NB4 (cell line): ENCODE results near the gene EHD1.

Source experiments
- CTCF ChIP-seq: IDR thresholded peaks from one replicate; pipeline ENCODE4 v1.5.1; 2012; ENCODE audit warnings: low read depth, low read length
- MYC ChIP-seq: IDR thresholded peaks from 2 replicates; pipeline ENCODE4 v1.6.1; 2011; ENCODE audit warnings: low read depth, low read length
- POLR2A ChIP-seq: IDR thresholded peaks from 2 replicates; pipeline ENCODE4 v1.6.1; 2011; ENCODE audit warnings: mild to moderate bottlenecking; ENCODE audit not compliant: insufficient read length; ENCODE audit errors: extremely low read depth

GRCh38 chr11:64923944-64924909 is 45.8 kb upstream of the EHD1 start, which contains the start of gene PPP2R5B:
- TF ChIP-seq CTCF, result no peak
- TF ChIP-seq MYC, result peak; percentile 68
- TF ChIP-seq POLR2A, result no peak
